HG03558 (cell line): Measurements from ENCODE around the gene OR2T35.

ENCODE experiments used
- ATAC-seq: cut with Tn5 transposase; IDR thresholded peaks from one replicate; pipeline ENCODE4 v1.9.1; 2021; ENCODE audit warnings: moderate number of reproducible peaks; ENCODE audit not compliant: unreplicated experiment; ENCODE audit errors: extremely low read depth

OR2T35 gene

GRCh38 chr1:248627971-248628844 lies 16.9 kb downstream of the OR2T35 start:
- peak; percentile 65 for ATAC-seq

GRCh38 chr1:248625971-248626370 lies 19.1 kb downstream of the OR2T35 start:
- ATAC-seq: no peak

DNA sequence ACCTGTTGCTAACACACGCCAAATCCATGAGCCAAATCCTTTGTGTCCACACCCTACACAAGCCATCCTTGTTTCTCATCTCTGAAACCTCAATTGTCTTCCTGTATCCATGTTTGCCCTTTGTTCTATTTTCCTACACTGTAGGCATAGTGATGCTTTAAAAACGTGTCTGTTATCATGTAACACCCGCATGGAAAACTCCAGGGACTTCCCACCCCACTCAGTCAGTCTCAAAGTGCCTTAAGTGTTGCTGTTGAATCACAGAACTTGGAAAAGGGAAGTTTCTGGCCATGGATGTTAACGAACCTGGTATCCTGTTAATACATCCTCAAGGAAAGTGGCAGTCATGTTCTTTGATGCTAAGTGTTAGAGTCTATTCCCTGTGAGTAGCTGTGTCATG lies 19.9 kb downstream of the OR2T35 start:
- no peak for ATAC-seq

DNA sequence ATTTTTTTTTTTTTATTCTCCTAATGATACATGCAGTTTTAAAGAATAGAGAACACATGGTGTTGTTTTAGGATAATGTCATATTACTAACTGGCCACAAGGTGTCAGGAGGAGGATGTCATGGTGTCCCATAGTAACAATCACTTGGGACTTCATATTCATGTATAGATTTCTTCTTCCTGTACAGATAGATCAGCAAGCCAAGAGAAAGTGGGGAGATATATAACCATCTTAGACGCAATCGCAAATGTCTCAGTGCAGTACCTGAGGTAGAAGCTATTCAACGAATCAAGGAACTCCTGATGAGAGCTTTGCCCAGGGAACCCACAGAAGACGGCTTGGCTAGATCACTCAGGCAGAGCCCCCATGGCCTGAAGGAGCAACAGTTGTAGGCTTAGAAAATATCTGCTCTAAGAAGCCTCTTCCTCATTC lies 22.5 kb downstream of the OR2T35 start:
- ATAC-seq: peak; percentile 76

DNA sequence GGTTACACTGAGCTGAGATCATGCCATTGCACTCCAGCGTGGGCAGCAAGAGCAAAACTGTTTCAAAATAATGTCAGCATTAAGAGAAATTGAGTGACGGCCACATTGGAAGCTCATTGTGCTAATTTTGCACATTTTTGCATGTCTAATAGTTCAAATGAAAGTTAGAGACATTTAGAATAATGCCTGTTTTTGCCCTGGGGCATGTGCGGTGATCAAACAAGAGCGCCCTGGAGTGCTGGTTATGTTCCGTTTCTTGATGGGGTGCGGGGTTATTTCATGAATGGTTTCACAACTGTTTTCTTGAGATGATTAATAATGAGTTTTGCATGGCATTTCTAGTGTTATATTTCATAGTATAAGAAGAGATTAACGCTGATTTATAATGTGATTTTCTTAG lies 23.3 kb downstream of the OR2T35 start:
- ATAC-seq: no peak

- no peak for ATAC-seq
Measured at GRCh38 chr1:248618878-248619277, 26.2 kb downstream of the OR2T35 start.

- no peak for ATAC-seq
Measured at GRCh38 chr1:248618119-248618518, 27.0 kb downstream of the OR2T35 start.

- ATAC-seq: no peak
Measured at GRCh38 chr1:248613742-248614141, 31.3 kb downstream of the OR2T35 start.

- ATAC-seq: no peak
Measured at GRCh38 chr1:248611883-248612414, 33.1 kb downstream of the OR2T35 start.

- no peak for ATAC-seq
Measured at GRCh38 chr1:248610301-248610700, 34.8 kb downstream of the OR2T35 start.

GRCh38 chr1:248599396-248599795 lies 45.7 kb downstream of the OR2T35 start:
- no peak for ATAC-seq

DNA sequence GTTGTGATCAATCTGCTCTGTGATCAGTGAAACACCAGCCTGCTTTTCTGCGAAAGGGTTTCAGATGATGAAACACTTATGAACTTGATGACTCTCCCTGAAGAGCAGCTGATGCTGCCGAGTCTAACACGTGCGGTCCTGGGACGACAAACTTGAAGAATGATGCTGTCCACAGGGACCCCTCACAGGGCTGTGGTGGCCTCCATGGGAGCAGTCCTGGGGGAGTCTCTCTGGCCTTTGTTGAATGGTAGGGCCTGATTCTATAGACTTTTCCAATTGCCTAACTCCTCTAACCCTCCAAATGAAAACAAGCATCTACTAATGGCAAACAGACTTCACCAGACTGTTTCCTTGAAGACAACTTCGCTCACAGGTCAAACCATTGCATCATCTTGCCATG lies 47.5 kb downstream of the OR2T35 start, which contains the start of gene OR2T10:
TSS of gene OR2T10 (minus strand) at position 112 of the 400 bp plus-strand sequence. CDS start 3,932 bp downstream, outside the sequence.
- no peak for ATAC-seq

DNA sequence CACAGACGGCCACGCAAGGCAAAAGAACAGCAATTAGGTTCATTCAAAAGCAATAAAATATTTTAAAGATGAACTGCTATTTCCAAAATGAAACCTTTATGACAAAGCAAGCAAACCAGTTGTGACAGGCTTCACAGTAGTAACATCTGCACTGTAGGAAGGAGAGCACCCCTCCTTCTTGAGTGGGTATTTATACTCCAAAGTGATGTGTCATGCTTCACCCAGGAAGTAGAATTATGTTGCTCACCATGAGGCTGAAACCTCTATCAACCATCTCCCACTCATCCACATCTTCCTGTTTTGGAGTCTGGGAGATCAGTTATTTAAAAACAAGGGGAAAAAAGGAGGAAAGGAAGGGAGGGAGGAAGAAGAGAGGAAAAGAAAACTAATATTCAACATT lies 48.5 kb downstream of the OR2T35 start:
- no peak for ATAC-seq

GRCh38 chr1:248593226-248593625 lies 51.9 kb downstream of the OR2T35 start:
- ATAC-seq: no peak

- no peak for ATAC-seq
Measured at GRCh38 chr1:248592655-248593054, 52.4 kb downstream of the OR2T35 start.

DNA sequence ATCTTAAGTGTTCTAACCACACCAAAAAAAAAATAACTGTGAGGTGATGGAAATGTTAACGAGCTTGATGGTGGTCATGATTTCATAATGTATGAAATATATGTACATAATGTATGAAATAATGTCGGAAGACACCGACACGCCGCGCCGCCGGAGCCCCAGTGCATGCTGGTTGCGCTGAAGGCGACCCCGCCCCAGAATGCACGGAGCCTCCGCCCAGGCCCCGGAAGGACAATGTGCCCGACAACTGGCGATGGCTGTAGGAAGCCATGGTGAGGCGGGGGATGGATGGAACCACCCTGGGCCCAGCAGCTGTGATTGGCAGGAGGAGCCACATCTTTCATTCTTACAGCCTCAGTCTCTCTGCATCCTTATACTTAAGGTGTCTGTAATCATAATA lies 55.0 kb downstream of the OR2T35 start:
- ATAC-seq: no peak

DNA sequence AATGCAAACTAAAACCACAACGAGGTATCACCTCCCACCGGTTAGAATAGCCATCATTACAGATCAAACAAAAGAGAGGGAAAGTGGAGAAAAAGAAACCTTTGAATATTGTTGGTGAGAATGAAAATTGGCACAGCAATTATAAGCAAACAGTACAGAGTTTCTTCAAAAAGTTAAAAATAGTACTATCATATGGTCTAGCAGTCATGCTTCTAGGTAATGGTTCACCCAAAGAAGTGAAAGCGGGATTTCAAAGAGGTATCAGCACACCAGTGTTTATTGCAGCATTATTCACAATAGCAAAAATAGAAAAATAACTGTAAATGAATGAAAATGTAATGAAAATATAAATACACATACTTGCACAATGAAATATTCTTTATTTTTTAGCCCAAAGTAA lies 55.7 kb downstream of the OR2T35 start:
- no peak for ATAC-seq
